Measurements from ENCODE around the gene PNMA8C.

PNMA8C gene

GRCh38 chr19:46428239-46429135 lies at the start of gene PNMA8C:
PNMA8C (minus strand) TSS chr19:46428936; CDS start chr19:46428359, 577 bp downstream.
- peak; percentile 48 for DNase-seq

GRCh38 chr19:46475986-46476385 lies 47.2 kb upstream of the PNMA8C start:
- no peak for DNase-seq

GRCh38 chr19:46474211-46474610 lies 45.5 kb upstream of the PNMA8C start:
- DNase-seq: no peak

- DNase-seq: no peak
Observed at GRCh38 chr19:46472592-46472991, 43.9 kb upstream of the PNMA8C start.

GRCh38 chr19:46471811-46472543 lies 43.2 kb upstream of the PNMA8C start:
- DNase-seq: peak; percentile 11

- no peak for DNase-seq
Observed at GRCh38 chr19:46471116-46471733, 42.5 kb upstream of the PNMA8C start, which contains the start of gene PNMA8A. PNMA8A (minus strand) TSS chr19:46471563; CDS start chr19:46471035, 528 bp downstream.

GRCh38 chr19:46470376-46470775 lies 41.6 kb upstream of the PNMA8C start:
- DNase-seq: no peak

- no peak for DNase-seq
Observed at GRCh38 chr19:46469541-46470185, 40.9 kb upstream of the PNMA8C start.

GRCh38 chr19:46466536-46467196 lies 37.9 kb upstream of the PNMA8C start:
- no peak for DNase-seq

GRCh38 chr19:46463516-46463915 lies 34.8 kb upstream of the PNMA8C start:
- no peak for DNase-seq

- no peak for DNase-seq
Observed at GRCh38 chr19:46461537-46461936, 32.8 kb upstream of the PNMA8C start.

- DNase-seq: no peak
Observed at GRCh38 chr19:46460981-46461380, 32.2 kb upstream of the PNMA8C start.

GRCh38 chr19:46460055-46460454 lies 31.3 kb upstream of the PNMA8C start:
- DNase-seq: no peak

GRCh38 chr19:46456930-46457329 lies 28.2 kb upstream of the PNMA8C start:
- no peak for DNase-seq

GRCh38 chr19:46454244-46454643 lies 25.5 kb upstream of the PNMA8C start:
- no peak for DNase-seq

- DNase-seq: no peak
Observed at GRCh38 chr19:46453661-46454060, 24.9 kb upstream of the PNMA8C start.

- DNase-seq: no peak
Observed at GRCh38 chr19:46452186-46452585, 23.4 kb upstream of the PNMA8C start.

- no peak for DNase-seq
Observed at GRCh38 chr19:46451352-46451751, 22.6 kb upstream of the PNMA8C start.

GRCh38 chr19:46450737-46451136 lies 22.0 kb upstream of the PNMA8C start:
- no peak for DNase-seq

GRCh38 chr19:46449228-46449627 lies 20.5 kb upstream of the PNMA8C start:
- DNase-seq: no peak

- no peak for DNase-seq
Observed at GRCh38 chr19:46448601-46449000, 19.9 kb upstream of the PNMA8C start.

GRCh38 chr19:46447824-46448223 lies 19.1 kb upstream of the PNMA8C start:
- no peak for DNase-seq
